G401 (cell line): Measurements from ENCODE around the gene UBLCP1. TPM values are rescaled to one million over a fixed set of nuclear protein-coding genes. Genes with fewer than 3 reads are reported as not detected.
"Not testable (repeated sequence)": the region's sequence is repeated elsewhere in the genome, so short reads cannot be mapped to it uniquely, and the experiment has no call there.

Experiments used
- DNase-seq: peaks from one replicate; pipeline ENCODE4 v3.0.0-alpha.2; 2015; ENCODE audit warnings: low spot score
- in situ Hi-C: cut with HindIII; loops from 2 replicates; pipeline ENCODE4 v1.10.0; 2016; ENCODE audit warnings: low sequenced_read_pairs, mixed read lengths
- total RNA-seq: library from RNA; depleted of rRNA; stranded (reverse); fragments of >200 nt; shearing (Covaris generic); gene quantifications from 2 replicates; pipeline ENCODE4 v1.2.3, GENCODE V29; 2014; rRNA removed

Gene UBLCP1, protein sequence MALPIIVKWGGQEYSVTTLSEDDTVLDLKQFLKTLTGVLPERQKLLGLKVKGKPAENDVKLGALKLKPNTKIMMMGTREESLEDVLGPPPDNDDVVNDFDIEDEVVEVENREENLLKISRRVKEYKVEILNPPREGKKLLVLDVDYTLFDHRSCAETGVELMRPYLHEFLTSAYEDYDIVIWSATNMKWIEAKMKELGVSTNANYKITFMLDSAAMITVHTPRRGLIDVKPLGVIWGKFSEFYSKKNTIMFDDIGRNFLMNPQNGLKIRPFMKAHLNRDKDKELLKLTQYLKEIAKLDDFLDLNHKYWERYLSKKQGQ
- total RNA-seq: 40.7 and 69.8 TPM in 2 replicates

DNA sequence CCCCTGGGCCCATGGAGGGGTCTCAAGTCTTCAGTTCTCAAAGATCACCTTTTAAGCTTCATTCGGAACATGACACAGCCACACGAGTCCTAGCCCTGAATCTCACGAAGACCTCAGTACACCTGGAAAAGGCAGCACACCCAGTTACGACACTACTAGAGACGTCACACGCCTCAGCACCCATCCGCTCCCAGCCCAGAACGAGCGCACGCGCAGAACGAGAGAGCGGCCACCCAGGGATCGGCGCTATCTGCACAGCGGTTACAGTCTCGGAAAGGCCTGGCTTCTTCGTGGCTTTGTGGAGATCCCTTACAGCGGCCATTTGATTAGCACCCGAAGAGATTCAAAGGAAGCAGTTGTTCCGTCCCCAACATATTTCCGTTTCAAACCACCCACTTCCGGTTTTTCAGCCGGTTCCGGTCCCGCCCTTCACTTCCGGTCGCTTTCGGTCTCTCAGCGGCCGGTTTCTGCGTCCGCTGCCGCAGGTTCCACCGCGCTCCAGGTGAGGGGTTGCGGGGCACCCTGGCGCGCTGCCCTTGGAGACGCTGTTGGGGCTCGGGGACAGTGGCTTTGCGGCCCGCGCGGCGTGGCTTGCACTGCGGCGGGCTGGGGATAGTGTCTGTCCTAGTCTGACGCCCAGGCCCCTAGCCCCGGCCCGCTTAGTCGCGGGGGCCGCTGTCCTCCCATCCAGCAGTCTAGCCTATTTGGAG lies at the start of gene UBLCP1:
Gene UBLCP1 (plus strand): TSS at position 432 of the 710 bp plus-strand sequence. CDS start 5,626 bp downstream, outside the sequence.
- in situ Hi-C loops: no loop called here
- peak; percentile 88 for DNase-seq

DNA sequence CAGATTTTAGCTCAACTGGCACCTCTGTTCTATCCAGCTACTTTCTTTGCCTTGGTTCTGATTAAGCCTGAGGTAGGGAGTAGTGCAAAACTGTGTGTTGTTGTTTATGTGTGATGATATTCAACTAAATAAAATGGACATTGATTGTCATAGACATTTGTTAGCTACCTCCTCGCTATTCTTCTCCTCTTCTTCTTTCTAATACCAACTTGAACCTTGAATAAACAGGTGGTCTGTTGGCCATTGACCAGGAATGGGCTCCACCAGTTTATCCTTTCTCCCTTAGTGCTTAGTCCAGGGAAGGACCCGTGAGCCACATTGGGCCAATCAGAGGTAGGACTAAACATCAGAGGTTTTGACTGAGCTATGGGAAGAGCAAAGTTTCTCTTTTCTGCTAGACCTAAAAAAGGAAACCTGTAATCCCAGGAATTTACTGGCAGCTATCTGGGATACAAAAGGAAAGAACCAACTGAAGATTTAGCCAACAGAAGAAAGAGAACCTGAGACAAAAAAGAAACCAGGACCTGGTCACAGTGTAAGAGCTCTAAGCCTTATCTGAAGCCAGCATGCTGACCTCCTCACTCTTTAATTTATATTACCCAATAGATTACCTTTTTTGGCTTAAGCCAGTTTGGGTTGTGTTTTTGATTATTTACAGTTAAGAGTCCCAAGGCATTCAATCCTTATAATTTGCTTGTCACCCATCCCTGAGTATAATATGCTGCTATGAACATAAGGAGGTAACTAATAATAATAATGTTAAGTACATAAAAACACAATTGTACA lies 48.4 kb upstream of the UBLCP1 start:
- in situ Hi-C loops: no loop called here

DNA sequence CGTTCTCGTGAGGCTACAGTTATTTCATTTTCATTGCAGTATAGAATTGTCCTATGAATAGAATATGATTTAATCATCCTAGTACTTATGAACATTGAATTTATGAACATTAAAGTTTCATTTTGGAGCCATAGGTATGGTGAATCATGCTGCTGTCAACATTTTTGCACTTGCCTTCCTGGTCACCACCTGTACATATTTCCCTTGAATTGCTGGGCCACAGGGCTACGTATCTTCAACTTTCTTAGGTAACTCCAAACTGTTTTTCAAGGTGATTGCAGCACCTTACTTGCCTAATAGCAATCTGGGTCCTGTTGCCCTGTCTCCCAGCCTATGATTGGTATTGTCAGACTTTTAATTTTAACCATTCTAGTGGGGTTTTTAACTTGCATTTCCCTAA lies 47.2 kb upstream of the UBLCP1 start:
- in situ Hi-C loops: no loop called here
- DNase-seq: no peak

More for the DNA sequence above, 48.4 kb upstream of the UBLCP1 start:
- DNase-seq: no peak

DNA sequence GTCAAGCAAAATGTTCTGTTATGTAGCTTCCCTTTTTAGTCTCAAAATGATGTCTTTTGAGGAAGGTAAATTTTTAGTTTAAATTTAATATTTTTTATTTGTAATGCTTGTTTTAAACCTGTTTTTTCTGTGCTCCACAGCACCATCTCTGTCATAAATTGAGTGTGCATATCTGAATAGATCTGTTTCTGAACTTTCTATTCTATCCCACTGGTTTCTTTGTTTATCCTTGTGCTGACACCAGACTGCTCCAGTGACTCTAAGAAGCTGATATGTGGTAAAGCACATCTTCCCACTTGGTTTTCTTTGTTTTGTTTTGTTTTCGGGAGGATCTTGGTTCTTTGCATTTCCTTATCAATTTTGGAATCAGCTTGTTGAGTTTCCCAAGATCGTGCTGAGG lies 46.6 kb upstream of the UBLCP1 start:
- in situ Hi-C loops: no loop called here
- no peak for DNase-seq

DNA sequence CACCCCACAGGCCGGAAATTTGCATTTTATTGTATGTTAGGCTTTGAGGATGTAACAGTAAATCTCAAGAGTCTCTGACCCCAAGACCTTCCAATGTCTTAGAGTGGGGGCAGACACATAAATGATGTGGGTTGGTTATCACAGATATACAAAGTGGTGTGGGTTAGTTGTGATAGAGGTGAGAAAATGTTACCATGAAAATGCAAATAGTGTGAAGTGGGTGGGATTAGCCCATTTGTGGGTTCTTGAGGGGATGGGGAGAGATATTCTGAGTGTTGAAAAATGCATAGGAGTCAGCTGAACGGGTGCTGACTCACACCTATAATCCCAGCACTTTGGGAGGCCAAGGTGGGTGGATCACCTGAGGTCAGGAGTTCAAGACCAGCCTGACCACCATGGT lies 45.9 kb upstream of the UBLCP1 start:
- in situ Hi-C loops: no loop called here

DNA sequence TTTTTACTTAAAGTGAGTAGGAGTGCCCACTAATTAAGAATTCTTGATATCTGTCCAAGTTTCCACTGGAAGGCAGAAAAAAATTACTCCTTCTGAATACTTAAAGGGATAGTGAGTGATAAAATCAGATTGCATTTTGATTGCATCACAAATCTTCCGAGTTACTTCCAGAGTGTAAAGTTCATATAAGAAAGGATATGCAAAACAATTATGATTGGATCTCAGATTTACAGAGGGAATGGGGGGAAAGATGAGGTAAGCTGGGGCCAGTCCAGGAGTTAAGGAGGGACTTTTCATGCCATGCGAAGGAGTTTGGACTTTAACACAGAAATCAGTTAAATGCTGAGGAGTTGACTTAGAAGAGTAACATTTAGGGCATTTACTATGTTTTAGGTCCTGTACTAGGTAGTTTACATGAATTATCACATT lies 44.5 kb upstream of the UBLCP1 start:
- DNase-seq: no peak
- in situ Hi-C loops: no loop called here

More for the DNA sequence above, 45.9 kb upstream of the UBLCP1 start:
- no peak for DNase-seq

DNA sequence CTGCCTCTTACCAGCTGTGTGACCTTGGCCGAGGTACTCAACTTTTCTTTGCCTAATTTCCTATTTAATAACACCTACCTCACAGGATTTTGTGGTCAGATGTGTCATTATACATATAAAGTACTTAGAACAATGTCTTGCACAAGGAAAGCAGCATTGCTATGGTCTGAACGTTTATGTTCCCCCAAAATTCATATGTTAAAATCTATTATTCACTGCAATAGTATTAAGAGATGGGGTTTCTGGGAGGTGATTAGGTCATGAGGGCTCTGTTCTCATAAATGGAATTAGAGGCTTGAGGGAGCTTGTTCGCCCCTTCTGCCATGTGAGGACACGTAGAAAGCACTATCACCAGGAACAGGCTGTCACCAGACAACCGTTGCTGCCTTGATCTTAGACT lies 42.9 kb upstream of the UBLCP1 start:
- in situ Hi-C loops: no loop called here
- no peak for DNase-seq

DNA sequence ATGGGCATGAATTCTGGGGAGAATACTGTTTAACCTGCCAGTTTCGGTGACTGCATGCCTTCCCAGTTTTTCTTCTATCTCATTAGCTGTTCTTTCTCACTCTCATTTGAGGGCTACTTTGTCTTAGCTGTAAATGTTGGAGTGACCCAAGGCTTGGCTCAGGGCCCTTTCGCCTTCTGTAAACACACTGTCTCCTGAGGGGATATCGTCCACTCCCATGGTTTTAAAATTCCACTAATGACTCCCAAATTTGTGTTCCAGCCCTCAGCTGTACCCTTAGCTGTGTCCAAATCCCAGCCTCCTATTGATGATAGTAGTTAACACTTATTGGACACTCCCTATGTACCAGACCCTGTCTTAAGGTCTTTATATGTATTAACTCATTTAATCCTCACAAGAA lies 39.6 kb upstream of the UBLCP1 start:
- DNase-seq: no peak
- in situ Hi-C loops: no loop called here

DNA sequence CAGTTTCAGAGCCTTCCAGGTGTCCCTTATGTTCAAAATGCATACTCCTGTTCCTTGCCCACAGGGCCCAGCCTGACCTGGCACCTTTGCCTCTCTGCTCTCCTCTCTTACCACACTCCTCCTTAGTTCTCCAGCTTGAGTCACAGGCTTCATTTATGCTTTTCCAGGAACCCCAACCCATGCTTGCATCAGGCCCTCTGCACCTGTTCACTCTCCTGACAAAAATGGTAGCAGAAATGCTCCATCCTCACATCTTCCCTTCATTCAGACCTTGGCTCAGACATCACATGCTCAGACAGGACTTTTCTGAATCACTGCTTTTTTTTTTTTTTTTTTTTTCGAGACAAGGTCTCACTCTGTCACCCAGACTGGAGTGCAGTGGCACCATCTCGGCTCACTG lies 38.6 kb upstream of the UBLCP1 start:
- in situ Hi-C loops: no loop called here
- peak; percentile 16 for DNase-seq

DNA sequence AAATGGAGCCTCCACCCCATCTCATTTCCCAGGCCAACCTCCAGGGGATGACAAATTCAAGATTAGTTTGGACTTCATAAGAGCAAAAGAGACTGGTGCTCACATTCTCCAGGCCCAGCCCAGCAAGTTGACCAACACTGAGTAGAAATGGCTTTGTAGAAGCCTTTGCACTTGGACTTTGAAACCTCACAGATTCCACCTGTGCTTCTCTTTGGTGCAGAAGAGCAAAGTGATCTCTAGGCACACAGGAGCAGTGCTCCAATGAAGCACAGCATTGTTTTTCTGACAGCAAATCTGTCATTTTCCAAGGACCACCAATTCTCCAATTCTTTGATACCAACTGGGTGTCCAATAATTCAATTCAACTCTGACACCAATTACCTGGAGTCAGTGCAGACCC lies 36.6 kb upstream of the UBLCP1 start:
- no peak for DNase-seq
- in situ Hi-C loops: no loop called here

DNA sequence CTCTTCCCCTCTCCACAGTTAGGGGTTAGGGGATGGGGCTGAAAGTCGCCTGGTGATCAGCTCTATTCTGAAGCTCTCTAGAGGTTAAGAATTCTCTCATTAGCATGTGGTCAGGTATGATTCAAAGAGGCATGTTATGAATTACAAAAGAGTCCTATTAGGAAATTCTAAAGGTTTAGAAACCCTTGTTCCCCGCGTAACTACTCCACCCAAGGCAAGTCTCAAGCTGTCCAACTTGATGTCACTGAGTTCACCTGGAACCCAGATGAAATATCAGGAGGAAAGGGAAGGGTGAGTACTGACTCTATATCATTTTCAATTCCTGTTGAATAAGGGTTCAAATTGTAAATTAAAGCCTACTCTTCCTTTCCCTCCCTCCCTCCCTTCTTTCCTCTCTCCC lies 35.6 kb upstream of the UBLCP1 start:
- in situ Hi-C loops: no loop called here
- DNase-seq: no peak

DNA sequence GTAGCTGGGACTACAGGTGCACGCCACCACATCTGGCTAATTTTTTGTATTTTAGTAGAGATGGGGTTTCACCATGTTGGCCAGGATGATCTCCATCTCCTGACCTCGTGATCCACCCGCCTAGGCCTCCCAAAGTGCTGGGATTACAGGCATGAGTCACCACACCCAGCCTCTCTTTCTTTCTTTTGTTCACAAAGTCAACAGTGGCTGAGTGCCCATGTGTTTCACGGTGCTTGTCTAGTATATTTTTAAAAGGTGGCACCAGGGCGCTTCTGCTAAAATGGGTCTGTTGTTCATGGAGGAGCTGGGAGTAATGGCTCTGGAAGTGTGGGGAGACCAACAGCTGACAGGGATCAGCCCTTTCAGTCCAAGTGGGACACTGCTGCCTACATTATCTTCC lies 35.0 kb upstream of the UBLCP1 start:
- DNase-seq, in situ Hi-C loops: not testable (repeated sequence)

DNA sequence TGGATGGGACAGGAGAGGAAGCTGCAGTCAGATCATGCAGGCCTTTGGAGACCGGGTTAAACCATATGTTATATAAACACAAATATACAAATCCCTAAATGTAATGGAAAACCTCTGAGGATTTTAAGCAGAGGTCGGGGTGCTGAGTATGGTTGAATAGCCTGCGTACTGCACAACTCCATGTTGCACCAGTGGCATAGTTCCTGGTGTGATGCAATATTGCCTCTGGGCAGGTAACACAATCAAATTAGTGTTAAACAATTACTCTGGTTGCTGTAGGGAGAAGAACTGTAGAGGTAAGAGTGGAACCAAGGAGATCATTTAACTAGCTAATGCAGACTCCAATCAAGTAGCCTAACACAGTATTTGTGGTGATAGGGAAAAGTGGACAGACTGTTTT lies 32.4 kb upstream of the UBLCP1 start:
- in situ Hi-C loops: no loop called here

DNA sequence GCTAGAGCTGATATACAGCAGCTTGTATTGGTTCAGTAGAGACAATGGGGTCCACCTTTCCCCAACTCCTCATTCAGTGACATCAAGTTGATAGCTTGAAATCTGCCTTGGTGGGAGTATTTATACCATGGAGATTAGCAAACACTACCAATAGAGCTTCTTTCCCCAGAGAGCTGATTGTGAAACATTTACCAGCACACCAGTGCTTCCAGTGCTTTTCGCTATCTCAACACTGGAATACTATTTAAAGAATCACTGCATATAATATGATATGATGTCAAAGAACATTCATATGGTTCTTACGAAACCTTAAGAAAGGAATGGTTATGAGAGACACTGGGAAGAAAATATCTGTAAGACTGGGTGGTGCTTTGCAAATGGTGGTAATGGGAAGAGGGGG lies 31.9 kb upstream of the UBLCP1 start:
- DNase-seq: no peak
- in situ Hi-C loops: no loop called here

More for the DNA sequence above, 32.4 kb upstream of the UBLCP1 start:
- DNase-seq: no peak

DNA sequence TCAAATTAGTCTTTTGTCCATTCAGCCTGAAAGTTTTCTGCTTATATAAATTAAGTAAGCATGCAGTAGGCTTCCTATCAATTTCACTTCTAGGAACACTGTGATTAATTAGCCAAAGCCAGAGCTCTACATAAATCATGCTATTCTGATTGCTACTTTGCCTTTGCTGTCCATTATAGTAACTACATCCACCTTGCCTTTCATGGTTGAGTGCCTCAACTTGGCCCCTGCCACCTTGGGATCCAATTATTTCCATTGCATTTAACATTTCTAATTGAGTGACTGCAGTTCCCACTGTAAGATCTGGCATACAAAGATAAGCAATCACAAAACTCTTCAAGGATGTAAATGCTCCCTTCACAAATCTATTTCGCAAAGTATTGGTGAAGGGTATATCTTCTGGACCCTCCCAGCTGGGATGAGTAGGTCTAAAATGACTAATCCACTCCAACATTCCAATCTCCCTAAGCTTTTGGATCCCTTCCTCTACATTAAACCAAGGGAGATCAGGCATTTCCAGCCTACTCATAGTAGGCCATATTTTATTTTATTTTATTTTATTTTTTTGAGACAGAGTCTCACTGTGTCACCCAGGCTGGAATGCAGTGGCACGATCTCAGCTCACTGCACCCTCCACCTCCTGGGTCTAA lies 27.1 kb upstream of the UBLCP1 start:
- DNase-seq, in situ Hi-C loops: not testable (repeated sequence)

DNA sequence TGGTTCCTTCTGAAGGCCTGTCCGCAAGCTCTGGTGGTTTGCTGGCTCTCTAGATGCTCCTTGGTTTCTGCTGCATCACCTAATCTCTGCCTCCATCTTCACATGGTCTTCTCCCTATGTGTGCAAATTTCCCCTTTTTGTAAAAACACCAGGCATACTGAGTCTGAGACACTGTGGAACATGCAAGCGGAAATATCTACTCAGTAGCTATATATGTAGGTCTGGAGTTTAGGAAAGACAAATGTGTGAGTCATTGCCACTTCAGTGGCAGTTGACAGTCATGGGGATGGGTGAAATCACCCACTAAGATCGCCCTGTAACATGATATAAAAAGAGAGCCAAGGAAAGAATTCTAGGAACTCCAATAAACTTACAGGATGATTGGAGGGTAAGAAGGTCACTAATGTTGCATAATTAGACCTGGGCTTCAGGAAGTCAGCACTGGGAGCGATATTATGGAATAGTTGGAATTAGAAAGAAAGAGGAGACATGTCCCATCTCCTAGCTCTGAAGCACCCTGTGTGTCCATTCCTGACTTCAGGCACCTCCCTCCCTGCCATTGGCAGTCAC lies 22.7 kb upstream of the UBLCP1 start:
- in situ Hi-C loops: no loop called here

DNA sequence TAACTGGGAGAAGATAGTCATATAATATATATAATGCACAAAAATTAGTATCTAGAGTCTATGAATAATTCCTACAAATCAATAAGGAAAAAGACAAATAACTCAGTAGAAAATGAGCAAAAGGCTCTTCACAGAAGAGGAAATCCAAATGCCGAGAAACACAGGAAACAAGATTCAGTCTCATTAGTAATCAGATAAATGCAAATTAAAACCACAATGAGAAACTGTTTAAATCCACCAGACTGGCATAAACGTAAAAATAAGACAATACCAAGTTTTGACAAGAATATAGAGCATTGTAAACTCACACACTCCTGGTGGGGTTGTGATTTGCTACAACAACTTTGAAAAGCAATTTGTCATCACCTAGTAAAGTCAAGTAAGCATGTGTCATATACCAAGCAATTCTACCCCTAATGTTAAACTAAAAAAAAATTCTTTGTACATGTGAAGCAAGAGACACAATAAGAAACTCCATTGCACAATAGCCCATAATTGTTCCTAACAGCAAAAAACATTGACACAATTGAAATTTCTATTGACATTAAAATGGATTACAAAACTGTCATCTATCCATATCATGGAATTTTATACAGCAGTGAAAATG lies 21.0 kb upstream of the UBLCP1 start:
- in situ Hi-C loops: no loop called here
- no peak for DNase-seq

More for the DNA sequence above, 22.7 kb upstream of the UBLCP1 start:
- DNase-seq: peak; percentile 47

DNA sequence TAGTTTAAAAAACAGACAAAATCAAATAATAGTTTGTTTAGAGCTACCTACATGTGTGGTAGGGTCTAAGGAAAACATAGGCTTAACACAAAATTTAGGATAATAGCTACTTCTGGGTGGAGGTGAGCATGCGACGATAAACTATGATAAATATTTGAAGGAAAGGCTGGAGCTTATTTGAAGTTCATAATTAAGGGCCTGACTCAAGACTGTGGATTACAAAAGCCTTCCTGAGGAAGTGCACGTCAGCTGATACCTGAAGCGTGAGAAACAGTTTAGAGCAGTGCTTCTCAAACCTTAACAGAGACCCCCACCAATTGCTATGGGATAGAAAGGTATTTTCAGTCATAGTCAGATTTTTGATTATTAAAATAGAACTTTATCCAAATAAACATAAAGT lies 20.4 kb upstream of the UBLCP1 start:
- DNase-seq: no peak
- in situ Hi-C loops: no loop called here

DNA sequence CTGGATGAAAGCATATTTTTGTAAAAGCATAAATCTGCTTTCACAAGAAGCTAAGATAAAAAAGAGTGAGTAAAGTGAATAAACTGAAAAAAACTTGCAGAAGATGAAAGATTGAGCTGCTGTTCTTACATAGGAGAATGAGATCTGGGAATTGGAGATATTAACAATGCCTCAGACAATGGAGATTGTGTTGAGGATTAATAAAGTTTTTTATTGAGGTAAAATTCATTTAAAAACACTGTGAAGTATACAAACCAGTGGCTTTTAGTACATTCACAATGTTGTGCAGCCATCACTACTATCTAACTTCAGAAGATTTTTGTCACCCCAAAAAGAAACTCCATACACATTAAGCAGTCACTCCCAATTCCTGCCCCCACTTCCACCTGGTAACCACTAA lies 19.7 kb upstream of the UBLCP1 start:
- in situ Hi-C loops: no loop called here
- no peak for DNase-seq
